Glomerular visceral epithelial cell (primary cell): Measurements from ENCODE around the gene TMEM259.

Experiments used
- DNase-seq: peaks from one replicate; pipeline ENCODE4 v3.0.0-alpha.2; 2016; ENCODE audit errors: extremely low spot score

The TMEM259 gene

DNA sequence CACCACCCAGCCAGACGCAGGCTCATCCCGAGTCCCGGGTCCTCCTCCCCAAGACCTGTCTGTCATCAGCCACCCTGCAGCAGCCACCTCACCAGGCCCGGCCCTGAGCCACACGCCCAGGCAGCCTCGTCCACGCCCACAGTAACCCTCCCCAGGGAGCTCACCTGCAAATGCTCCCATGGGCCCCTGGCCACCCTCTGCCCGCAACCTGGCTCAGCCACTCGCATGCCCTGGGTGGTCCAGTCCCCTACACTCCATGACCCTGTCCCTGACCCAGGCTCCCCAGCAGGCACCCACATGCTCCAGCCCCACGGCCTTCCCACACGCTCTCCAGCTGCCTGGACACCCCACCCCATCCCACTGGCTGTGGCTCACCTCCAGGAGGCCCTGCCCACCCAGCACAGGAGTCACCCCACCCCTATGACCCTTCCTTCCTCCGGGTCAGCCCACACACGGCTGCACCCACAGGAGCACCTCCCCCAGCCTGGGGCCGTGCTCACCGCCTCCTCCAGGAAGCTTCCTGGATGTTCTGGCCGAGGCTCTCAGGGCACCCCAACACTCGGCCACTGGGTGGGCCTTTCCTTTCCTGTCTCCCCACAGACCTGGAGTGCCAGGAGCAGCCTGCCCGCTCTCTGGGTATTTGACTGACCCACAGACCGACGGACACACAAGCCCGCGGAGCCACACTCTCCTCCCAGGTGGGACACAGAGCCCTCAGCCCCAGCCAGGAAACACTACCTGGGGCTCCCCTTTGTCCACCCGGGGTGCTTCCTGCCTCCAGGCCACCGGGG is 3.6 kb downstream of the TMEM259 start:
- peak; percentile 47 for DNase-seq

DNA sequence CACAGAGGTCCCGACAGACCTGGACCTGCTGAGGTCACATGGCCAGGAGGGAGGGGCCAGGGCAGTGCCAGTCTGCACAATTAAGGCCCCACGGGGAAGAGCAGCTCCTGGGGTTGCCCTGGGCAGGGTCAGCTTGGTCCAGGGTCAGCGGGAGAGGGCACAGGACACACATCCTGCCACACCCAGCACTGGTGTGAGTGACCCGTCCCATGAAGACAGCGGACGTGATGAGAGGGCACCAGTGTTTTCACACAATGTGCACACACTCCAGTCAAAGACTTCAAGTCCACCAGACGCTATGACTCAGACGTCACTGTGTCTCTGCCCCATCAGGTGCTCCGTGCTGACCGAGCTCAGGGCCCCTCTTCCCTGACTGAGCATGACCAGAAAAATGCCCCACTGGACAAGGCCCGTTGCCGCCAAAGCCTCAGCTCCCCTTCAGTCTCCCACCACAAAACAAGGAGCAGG is 4.2 kb downstream of the TMEM259 start:
- peak; percentile 89 for DNase-seq

DNA sequence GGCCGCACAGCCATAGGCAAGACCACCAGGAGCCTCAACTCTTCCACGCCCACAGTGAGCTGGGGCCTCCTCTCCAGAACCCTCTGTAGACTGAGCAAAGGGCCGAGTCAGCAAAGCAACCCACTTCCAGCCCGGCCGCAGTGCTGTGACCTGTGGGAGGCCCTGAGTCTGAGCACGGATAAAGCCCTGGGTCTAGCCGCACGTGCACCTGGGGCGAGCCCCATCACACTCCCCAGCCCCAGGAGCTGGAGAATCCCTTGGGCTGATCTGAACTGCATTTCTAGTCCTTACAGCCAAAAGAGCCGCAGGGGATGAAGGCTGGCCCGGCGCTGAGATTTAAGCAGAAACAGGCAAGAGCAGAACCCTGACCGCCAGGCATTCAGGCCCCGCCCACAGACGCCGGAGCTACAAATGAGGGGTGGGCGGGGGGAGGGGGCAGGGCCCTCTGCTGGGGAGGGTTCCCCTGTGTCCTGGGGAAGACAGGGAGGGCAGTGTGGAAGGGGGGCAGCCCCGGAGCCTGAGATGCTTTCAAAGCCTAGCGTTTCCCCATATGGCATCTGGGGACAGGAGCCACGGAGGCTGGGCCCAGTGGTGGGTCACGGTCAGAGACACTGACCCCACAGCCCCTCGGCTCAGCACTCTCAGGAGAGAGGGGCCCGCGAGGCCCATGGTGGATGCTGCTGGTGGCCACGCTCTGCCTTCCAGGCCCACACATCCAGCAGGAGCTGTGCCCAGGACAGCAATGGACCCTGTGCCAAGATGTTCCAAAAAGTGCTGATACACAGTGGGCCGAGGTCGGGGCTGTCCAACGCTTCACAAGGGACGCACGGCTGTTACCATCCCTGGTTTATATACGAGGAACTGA is 4.9 kb downstream of the TMEM259 start:
- no peak for DNase-seq

DNA sequence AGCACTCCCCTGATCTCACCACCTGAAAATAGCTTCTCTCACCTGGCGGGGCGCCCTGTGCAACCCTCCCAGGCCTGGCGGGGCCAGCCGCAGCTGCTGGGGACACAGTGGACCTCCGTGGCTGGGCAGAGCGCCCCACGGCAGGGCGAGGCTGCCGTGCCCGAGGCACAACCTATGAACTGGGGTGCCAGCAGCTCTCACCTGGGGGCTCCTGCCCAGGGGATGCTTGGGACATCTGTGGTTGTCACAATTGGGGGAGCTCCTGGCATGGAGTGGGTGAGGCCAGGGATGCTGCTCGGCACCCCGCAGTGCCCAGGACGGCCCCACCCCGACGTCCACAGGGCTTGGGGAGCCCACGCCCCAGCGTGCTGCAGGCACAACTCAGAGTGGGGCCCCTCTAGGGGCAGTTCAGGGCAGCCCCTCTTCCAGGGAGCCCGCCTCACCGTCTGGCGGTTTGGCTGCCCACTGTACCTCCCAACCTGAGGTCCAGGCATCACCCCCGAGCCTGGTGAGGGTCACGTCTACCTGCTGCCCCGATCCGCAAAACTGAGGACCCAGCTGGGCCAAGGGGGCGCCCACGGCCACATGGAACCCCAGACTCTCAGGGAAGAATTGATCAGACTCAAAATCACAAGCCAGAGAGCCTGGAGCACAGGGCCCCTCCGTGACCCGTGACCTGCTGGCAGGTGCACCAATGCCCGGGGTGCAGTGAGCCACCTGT is 5.7 kb downstream of the TMEM259 start:
- no peak for DNase-seq

DNA sequence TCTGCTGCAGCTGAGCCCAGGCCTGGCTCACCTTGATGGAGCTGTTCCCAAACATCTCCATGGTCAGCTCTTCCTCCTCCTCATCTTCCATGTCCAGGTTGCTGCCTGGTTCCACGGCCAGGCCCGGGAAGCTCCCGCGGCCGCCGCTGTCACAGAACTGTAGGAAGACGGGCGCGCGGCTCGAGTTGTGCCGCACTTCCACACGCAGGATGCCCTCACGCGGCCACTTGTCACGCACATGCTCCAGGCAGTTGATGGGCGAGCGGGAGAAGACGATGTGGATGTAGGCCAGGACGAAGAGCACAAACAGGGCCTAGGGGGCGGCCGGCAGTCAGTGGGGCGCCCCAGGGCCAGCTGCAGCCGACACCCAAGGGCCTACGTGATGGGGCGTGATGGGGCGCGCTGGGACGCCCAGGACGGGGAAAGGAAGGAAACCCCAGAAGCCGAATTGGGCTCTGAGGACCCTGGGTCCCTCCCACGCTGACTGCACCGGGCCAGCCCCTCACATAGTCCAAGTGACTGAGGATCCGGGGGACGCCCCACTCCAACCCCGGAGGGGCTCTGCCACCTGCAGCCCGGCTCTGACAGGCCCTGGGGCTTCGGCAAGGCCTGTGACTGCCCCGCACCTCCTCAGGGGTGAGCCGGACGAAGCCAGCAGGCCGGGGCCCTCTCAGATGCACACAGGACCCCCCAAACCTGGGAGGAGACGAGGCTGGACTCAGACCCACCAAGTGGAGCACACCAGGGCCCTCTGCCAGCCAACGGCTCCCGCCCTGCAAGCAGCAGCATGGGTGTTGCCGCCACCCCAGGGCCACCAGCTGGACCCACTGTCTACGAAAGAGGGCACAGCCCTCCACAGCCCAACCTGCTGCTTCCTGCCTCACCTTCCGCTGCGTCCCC is 6.5 kb downstream of the TMEM259 start:
- no peak for DNase-seq

DNA sequence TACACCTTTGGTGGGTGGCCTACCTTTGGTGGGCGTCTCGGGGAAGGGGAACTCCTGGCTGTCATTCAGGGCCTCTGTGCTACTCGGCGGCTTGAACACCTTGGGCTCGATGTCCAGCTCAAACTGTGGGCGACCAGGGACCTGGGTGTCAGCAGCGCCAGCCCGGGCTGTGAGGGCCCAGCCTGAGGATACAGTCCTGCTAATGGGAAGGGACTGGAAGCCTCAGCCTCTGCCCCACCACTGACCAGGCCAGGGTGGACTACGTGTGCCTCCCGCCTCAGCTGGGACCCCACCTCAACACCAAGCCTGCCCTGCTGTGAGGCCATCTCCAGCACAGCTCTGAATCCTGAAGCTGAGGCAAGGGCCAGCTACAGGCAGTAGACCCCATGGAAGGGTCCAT is 7.7 kb downstream of the TMEM259 start:
- DNase-seq: no peak

DNA sequence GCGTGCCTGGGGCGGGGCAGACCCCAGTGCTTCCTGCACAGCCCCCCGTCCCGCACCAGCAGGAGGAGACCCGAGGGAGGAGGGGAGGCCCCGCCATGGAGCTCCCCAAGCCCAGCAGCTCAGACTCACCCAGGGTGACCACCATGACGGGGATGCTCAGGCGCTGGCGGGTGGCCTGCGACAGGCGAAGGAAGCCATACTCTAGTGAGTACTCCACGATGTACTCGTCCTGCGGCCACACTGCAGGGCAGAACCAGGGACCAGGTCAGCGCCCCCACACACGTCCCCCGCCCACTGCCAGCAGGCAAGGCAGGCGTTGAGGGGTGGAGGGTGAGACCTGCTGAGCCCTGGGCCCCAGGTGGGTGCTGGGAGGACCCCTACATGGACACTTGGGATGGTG is 8.6 kb downstream of the TMEM259 start:
- no peak for DNase-seq

DNA sequence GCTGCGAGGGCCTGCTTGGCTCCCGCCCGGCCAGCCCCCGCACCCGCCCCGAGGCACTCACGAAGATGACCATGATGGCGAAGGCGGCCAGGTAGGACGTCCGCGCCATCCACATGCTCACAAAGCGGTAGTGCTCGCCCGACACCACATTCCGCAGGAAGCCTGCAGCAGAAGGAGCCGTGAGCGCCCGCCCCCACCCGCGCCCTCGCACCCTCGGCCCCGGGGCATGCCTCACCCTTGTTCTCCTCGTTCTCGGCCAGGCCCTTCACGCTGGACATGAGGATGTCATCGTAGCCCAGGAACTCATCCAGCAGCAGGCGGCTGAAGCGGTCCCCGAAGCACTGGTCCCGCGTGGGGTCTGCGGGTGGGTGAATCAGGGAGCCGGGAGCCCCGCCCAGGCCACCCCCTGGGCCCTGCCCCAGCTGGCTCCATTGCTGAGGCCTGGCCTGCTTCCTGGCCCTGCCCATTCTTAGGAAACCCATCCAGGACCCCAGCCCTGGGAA is 9.0 kb downstream of the TMEM259 start:
- no peak for DNase-seq

DNA sequence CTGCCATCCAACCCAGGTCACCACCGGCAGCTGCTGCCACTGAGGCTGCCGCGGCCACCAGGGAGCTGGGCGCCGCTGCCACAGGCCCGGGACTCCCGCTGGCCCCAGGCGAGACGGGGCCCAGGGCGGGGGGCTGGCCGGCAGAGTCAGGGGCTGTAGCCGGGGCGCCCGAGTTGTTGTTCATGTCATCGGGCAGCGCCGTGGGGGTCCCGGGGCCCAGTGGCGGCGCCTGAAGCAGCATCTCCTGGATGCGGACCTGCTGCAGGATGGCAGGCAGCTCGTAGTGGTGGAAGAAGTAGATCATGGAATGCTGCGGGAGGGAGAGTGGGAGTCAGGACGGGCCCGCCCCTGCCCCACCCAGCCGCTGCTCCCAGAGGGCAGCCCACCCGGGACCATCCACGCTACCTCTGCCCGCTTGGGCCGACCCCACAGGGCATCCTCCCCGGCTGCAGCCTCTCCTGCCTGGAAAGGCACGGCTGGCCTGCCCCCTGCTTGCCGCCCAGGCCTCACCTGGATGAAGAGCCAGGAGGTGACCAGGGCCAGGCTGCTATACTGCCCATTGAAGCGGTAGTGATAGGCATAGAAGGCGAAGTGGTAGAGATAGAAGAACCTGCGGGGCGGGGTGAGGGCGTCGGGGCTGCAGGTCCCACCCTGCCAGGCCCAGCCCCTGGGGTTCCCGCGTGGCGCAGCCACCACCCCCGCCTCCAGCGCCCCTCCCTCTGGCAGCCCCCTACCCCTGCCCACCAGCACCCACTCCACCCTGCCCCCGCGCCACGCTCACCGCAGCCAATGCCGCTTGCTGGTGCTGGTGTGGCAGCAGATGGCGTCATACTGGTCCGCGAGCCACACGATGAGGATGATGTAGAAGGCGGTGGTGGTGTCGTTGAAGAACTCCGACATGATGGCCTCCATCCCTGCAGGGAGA is 10.1 kb downstream of the TMEM259 start:
- DNase-seq: no peak

DNA sequence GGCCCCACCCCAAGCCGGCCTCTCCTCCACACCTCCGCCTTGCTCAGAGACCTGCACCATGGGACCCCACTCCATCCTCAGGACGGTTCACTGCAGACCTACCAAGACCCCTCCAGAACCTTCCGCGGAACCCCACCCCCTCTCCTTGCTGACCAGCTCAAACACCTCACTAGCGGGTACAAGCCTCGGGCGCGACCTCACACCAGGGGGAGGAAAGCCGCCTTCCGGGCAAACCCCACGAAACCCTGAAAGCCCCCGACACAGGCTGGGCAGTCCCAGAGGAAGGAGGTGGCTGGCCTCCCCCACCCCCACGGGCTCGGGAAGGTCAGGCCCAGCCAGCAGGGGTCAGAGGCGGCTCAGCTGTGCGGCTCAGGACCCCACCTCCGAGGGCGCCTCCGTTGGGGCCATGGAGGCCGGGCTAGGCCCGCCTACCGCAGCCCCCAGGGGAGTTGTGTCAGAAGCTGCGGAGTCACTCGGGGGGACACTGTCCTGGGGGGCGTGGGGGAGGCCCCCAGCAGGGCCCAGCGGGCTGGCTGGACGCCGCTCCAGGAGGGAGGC is 10.9 kb downstream of the TMEM259 start:
- DNase-seq: no peak

DNA sequence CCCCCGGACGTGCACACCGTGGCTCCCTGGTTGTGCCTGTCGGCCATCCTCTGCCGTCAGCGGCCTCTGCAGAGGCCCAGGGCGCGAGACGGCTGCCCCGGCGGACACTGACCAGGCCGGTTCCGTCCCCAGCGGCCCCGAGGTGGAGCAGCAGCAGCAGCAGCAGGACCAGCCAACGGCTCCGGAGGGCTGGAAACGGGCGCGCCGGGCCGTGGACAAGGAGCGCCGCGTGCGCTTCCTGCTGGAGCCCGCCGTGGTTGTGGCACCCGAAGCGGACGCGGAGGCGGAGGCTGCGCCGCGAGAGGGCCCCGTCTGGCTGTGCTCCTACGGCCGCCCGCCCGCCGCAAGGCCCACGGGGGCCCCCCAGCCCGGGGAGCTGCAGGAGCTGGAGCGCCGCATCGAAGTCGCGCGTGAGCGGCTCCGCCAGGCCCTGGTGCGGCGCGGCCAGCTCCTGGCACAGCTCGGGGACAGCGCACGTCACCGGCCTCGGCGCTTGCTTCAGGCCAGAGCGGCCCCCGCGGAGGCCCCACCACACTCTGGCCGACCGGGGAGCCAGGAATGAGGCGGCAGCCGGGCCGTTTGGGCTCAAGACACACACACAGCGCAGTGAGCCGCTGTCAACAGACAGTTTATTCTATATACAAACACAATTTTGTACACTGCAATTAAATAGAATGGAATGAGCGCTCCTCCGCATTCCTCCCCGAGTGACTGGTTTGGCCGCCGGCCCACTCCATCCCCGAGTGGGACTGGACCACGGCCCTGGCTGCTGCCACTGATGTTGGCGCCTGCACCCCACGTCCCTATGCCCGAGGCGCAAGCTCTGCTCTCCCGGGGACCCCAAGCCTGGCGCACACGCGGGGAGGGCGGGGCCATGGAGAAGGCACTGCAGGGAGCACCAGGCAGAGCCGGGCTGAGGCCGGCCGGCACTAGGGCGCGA is 11.6 kb downstream of the TMEM259 start:
- DNase-seq: no peak

DNA sequence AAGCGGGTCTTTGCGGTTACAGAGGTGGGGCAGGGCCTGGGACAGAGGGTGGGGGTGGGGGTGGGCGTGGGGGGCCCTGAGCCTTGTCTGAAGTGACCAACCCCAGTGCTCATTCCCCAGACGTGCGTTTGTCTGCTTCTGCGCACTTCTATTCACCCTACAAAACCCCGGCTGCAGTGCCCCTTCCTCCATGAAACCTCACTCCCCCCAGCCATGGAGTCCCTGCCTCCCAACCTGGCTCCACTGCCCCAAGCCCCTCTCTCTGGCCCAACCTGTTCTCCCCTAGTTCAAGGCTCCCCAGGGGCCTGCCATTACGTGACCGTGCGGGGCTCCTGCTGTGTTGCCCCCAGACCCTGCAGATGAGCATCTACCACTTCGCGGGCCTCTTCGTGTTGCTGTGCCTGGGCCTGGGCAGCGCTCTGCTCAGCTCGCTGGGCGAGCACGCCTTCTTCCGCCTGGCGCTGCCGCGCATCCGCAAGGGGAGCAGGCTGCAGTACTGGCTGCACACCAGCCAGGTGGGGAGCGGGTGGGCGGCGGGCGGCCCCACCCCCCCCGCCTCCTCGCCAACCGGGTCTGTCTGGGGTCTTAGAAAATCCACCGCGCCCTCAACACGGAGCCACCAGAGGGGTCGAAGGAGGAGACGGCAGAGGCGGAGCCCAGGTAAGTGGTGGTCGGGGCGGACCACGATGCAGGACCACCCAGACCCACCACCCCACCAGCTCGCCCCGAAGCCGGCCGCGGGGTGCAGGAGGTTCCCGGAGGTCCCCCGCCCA is 12.5 kb downstream of the TMEM259 start:
- no peak for DNase-seq

DNA sequence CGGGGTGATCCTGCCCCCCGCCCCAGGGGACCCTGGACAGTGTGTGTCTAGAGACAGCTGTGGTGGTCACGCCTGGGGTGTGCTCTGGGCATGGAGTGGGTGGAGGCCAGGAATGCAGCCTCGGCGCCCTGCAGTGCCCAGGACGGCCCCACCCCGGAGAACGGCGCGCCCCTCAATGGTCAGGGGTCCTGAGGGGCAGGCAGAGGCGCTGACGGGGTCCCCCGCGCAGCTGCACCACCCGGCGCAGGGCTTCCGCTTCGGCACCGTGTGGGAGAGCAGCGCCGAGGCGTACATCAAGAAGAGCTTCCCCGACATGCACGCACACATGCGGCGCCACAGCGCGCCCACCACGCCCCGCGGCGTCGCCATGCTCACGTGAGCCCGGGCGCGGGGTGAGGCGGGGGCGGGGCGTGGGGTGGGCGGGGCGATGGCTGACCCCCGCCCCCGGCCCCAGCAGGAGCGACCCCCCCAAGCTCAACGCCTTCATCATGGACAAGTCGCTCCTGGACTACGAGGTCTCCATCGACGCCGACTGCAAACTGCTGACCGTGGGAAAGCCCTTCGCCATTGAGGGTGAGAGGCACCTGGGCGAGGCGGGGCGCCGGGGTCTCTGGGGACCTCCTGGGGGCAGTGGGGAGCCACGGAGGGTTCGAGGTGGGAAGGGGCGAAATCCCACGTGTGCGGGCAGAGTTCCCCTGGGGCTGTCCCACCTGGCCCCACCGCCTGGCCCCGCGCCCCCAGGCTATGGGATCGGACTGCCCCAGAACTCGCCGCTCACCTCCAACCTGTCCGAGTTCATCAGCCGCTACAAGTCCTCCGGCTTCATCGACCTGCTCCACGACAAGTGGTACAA is 13.3 kb downstream of the TMEM259 start:
- no peak for DNase-seq

DNA sequence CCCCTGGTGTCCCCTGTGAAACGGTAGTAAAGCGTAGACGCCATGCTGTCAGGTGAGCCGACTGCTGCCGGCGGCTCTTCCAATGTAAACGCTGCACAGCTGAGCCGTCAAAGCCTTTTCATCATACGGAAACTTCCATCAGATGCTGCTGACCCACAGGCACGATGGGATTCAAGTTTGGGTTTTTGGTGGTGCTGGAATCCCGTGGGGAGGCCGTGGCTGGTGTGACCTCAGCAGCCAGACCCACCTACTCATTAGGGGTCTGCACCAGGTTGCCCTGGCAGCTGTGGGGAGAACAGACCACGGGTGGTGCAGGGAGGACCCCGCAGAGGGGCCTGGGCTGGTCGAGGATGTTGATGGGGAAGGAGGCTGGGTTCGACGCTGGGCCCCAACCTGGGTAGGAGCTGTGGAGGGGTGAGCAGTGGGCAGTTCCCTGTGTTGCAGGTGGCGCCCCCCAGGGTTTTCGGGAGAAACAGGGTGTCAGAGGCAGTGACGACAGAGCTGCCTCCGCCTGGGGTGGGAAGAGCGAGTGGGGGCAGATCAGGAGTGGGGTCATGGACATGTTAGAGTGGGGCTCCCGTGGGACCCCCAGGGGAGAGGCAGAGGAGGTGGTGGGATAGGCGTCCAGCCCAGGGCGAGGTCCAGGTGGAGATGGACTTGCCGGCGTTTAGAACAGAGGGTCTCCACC is 14.1 kb downstream of the TMEM259 start:
- no peak for DNase-seq

DNA sequence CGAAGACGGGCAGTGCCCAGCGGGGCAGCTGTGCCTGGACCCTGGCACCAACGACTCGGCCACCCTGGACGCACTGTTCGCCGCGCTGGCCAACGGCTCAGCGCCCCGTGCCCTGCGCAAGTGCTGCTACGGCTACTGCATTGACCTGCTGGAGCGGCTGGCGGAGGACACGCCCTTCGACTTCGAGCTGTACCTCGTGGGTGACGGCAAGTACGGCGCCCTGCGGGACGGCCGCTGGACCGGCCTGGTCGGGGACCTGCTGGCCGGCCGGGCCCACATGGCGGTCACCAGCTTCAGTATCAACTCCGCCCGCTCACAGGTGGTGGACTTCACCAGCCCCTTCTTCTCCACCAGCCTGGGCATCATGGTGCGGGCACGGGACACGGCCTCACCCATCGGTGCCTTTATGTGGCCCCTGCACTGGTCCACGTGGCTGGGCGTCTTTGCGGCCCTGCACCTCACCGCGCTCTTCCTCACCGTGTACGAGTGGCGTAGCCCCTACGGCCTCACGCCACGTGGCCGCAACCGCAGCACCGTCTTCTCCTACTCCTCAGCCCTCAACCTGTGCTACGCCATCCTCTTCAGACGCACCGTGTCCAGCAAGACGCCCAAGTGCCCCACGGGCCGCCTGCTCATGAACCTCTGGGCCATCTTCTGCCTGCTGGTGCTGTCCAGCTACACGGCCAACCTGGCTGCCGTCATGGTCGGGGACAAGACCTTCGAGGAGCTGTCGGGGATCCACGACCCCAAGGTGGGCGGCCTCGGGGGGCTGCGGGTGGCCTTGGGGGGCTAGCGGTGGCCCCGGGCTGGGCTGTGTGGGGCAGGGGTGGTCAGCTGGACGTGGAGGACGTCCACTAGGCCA is 15.9 kb downstream of the TMEM259 start:
- no peak for DNase-seq
